ENCODE data around the gene MAPK13.
"Not testable (repeated sequence)": the region's sequence is repeated elsewhere in the genome, so short reads cannot be mapped to it uniquely, and the experiment has no call there.

MAPK13 gene

GRCh38 chr6:36129941-36130666, at the start of gene MAPK13:
MAPK13 (plus strand) TSS chr6:36130513; CDS start chr6:36130583, 70 bp downstream.
- no peak for DNase-seq (ENCODE audit: low read depth)

- no peak for DNase-seq (ENCODE audit: low read depth)
These were observed 48.0 kb upstream of the MAPK13 start for GRCh38 chr6:36082318-36082717.

DNA sequence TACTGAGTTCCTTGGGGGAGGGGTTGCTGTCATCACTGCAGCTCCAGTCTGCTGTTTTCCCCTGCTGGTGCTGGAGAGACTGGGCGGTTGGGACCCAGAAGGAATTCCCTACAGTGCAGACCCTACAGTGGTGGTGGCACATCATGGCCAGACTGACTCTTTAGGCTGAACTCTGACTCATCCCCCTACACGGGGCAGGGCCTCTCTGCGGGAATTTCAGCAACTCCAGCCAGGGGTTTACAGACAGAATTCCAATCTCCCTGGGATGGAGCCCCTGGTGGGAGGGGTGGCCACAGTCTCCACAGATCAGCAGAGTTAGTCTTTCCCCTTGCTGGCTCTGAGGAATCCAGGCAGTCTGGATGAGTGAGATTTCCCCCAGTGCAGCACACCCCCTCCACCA, 46.9 kb upstream of the MAPK13 start:
- no peak for DNase-seq (ENCODE audit: low read depth)

DNA sequence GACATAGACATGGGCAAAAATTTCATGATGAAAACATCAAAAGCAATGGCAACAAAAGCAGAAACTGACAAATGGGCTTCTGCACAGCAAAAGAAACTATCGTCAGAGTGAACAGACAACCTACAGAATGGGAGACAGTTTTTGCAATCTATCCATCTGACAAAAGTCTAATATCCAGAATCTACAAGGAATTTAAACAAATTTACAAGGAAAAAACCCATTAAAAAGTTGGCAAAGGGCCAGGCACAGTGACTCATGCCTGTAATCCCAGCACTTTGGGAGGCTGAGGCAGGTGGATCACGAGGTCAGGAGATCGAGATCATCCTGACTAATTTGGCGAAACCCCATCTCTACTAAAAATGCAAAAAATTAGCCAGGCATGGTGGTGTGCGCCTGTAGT, 42.1 kb upstream of the MAPK13 start:
- DNase-seq (ENCODE audit: low read depth): not testable (repeated sequence)

GRCh38 chr6:36089048-36089447, 41.3 kb upstream of the MAPK13 start:
- DNase-seq (ENCODE audit: low read depth): no peak

DNA sequence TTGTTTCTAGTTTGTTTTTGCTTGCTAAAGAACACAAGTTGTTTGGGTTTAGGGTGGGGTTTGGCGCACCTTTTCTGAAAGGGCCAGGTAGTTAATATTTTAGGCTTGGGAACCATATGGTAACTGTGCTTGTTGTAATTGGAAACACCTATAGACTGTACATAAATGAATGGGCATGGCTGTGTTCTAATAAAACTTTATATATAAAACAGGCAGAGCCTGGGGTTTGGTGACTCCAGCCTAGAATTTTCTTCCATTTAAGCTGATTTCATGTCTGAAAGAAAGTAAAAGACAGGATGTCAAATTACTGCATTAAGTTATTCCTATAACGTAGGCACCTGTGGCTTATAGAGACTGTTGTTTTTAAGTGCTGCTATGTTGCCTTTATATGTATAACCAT, 36.1 kb upstream of the MAPK13 start:
- DNase-seq (ENCODE audit: low read depth): no peak

- peak; percentile 67 for DNase-seq (ENCODE audit: low read depth)
These were observed 35.4 kb upstream of the MAPK13 start for GRCh38 chr6:36094753-36095496.

- DNase-seq (ENCODE audit: low read depth): no peak
These were observed 34.6 kb upstream of the MAPK13 start for GRCh38 chr6:36095497-36096391.

DNA sequence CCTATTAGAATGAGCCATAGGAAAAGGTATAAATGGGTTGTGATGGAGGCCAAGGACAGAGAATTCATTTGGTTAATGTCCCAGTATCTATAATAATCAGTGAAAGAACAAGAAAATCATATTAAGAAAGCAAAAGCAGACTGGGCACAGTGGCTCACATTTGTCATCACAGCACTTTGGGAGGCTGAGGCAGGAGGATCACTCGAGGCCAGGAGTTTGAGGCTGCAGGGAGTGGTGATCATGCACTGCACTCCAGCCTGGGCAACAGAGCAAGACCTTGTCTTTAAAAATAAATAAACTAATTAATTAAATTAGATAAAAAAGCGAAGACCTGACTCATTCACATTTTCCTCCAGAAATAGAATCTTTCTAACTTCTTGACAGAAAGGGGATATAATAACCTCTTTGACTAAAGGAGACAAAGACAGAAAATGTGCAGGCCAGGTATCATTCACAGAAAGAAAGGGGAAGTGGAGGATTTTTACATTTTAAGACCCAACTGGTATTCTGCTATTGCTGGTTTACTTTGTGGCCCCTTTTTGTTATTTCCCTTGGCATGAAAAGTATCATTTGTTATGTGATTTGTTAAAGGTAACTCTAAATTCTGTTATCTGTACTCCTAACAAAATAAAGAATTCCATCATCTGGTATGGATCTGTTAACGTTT, 31.9 kb upstream of the MAPK13 start:
- DNase-seq (ENCODE audit: low read depth): no peak

GRCh38 chr6:36098920-36099647, 31.2 kb upstream of the MAPK13 start:
- DNase-seq (ENCODE audit: low read depth): no peak

DNA sequence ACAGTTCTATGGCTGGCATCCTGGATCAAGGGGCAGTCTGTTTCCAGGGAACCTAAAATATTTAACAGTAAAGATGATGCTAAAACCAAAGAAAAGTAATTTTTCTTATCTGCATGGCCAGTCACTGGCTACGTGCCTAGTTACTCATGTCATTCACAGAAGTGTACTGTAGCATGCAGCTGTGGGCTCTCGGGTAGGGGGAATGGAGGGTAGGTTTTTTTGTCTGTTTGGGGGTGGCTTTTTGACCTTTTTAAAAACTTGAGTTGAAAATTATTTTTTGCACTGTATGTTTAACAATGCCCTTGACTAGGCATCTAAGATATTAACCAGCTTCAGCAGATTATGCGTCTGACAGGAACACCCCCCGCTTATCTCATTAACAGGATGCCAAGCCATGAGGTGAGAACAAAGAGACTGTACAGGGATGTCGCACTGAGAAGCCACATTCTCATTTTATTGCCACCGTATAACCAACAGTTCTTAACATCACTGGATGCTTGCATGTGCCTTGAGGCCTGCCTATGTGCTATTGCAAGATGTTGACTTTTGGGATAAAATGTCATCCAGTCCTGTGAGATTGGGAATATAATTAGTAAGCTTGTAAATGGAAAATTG, 30.3 kb upstream of the MAPK13 start:
- no peak for DNase-seq (ENCODE audit: low read depth)

GRCh38 chr6:36101691-36102090, 28.6 kb upstream of the MAPK13 start:
- no peak for DNase-seq (ENCODE audit: low read depth)

DNA sequence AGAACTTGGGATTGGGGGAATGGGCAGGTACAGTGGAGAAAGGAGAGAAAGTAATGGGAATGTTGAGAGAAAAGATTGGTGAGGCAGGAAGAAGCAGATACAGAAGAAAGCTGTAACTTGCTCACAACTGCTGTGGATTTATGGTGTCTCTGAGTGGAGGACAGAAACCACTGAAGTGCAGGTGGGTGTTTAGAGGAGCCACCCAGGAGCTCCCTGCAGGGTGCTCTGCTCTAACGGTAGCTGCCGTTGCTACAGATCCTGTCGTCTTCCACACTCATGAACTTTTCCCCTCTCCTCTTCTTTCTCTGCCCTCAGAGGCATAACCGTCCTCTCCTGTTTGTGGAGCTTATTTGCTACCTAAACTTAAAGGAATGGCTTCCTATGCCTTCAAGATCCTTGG, 27.5 kb upstream of the MAPK13 start:
- no peak for DNase-seq (ENCODE audit: low read depth)

DNA sequence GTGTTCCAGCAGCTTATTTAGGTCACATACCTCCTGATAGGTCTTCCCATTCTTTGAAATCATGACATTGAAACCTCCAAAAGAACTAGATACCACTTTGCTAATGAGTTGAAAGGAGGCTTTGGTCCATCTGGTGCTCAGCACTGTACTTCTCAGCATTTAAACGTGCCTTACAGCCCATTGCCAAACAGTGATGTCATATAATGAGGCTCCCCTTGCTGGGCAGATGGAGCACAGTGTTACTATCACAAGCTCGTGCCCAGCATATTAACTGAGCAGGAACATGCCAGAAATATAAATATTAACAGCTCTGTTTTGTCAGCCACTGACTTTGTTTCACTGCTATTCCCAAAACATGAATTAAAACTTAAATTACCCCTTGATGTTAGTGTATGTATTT, 25.5 kb upstream of the MAPK13 start:
- no peak for DNase-seq (ENCODE audit: low read depth)

DNA sequence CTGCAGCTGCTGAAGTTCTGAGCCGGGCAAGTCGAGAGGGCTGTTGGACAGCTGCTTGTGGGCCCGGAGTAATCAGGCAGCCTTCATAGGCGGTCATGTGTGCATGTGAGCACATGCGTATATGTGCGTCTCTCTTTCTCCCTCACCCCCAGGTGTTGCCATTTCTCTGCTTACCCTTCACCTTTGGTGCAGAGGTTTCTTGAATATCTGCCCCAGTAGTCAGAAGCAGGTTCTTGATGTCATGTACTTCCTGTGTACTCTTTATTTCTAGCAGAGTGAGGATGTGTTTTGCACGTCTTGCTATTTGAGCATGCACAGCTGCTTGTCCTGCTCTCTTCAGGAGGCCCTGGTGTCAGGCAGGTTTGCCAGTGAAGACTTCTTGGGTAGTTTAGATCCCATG, 21.2 kb upstream of the MAPK13 start:
- no peak for DNase-seq (ENCODE audit: low read depth)

GRCh38 chr6:36110050-36110449, 20.3 kb upstream of the MAPK13 start:
- no peak for DNase-seq (ENCODE audit: low read depth)

DNA sequence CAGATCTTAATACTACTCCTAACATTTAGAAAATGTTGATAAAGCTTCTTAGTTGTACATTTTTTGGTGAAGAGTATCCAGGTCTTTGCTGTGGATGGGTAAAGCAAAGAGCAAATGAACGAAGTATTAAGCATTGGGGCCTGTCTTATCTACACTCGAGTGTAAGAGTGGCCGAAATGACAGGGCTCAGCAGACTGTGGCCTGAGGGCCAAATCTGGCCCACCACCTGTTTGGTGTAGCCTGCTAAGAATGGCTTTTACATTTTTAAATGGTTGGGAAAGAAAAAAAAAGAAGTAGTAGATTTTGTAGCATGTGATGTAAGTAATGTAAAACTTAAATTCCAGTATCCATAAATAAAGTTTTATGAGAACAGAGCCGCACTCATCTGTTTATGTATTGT, 19.4 kb upstream of the MAPK13 start:
- no peak for DNase-seq (ENCODE audit: low read depth)

DNA sequence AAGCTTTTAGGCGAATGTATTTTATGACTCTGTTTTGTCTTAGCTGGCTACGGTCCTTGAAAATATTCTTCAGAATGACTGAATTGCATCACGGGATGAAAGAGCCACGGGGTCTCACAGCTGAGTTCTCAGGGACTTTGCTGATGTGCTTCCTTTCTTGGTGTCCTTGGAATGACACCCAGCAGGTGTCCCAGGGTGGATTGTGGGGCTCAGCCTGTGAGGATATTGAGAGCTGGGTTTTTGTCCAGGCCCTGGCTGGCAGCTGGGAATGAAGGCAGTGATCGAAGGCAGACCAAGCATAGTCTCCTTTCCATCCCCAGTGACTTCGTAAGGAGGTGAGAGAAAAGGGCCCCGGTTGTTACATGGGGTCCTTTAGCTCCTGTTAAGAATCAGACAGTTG, 18.8 kb upstream of the MAPK13 start:
- no peak for DNase-seq (ENCODE audit: low read depth)

DNA sequence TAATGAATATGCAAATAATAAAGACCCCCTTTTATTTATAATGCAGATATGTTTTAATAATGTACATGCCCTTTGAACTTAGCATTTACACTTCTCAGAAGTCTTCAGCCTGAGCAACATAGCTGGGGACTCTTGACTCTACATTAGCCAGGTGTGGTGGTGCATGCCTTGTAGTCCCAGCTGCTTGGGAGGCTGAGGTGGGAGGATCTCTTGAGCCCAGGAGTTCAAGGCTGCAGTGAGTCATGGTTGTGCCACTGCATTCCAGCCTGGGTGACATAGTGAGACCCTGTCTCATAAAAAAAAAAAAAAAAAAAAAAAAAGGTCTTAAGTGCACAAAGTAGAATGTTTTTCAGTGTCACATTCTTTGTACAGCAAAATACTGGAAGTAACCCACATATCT, 17.3 kb upstream of the MAPK13 start:
- no peak for DNase-seq (ENCODE audit: low read depth)

GRCh38 chr6:36113703-36114102, 16.6 kb upstream of the MAPK13 start:
- no peak for DNase-seq (ENCODE audit: low read depth)

DNA sequence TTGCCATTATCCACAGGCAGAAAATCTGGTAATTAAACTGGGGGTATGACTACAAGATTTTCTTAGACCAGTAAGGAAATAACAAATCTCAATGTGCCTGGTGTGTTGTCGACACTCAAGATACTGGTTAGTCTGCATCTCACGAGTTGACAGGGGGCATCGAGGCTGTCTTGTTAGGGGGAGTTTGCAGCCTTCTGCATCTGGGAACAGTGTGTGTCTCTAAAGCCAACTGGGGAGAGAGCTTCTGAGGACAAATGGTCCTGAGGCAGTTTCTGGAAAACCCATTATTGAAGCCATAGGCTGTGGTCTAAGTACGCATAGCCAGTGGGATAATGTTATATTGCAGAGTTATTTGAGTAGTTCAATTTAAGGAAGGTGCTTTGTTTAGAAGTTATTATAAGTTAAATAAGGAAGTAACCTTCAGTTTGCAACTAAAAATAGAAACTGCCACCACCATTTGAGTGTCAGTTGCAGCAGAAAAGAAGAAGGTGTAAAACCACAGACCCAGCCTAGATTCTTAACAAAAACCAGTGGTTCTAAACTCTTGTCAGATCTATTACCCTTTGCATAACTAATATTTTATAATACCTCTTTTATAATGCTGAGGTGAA, 15.4 kb upstream of the MAPK13 start:
- no peak for DNase-seq (ENCODE audit: low read depth)
